ENCODE results near the gene HMGCLL1.

DNA sequence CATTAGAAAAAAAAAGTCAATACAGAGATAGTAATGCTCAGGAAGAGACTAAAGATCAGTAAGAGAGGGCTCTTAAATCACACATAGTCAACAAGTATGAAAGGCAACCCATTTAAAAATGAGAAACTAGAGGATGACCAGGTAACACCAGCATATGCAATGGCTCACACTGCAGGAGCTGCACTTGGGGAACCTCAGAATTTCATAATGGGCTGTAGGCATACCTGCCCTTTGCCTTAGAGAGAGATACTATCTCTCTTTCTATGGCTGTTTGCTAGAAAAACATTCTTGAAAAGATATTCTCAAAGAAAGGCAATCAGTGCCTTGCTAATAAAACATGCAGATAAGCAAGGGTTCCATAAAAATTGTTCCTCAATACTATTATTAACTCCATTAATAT is 33.2 kb downstream of the HMGCLL1 start:
- no peak for TF ChIP-seq POLR2A (IDR thresholded peaks at IDR 0.05)
- TF ChIP-seq, protein P1, sequence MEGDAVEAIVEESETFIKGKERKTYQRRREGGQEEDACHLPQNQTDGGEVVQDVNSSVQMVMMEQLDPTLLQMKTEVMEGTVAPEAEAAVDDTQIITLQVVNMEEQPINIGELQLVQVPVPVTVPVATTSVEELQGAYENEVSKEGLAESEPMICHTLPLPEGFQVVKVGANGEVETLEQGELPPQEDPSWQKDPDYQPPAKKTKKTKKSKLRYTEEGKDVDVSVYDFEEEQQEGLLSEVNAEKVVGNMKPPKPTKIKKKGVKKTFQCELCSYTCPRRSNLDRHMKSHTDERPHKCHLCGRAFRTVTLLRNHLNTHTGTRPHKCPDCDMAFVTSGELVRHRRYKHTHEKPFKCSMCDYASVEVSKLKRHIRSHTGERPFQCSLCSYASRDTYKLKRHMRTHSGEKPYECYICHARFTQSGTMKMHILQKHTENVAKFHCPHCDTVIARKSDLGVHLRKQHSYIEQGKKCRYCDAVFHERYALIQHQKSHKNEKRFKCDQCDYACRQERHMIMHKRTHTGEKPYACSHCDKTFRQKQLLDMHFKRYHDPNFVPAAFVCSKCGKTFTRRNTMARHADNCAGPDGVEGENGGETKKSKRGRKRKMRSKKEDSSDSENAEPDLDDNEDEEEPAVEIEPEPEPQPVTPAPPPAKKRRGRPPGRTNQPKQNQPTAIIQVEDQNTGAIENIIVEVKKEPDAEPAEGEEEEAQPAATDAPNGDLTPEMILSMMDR (IDR thresholded peaks at IDR 0.05): no peak

Data from uterus (tissue), 2 donors.